Immature natural killer cell (primary cell): ENCODE measurements around the gene BRI3. TPM values are rescaled to one million over a fixed set of nuclear protein-coding genes. Genes with fewer than 3 reads are reported as not detected.

Source experiments
- DNase-seq, 3 donors: peaks; one replicate each; pipeline ENCODE4 v3.0.0; 2022; ENCODE audit warnings: mixed read lengths in 1 of 3
- H3K27ac Mint-ChIP-seq, 6 donors: one replicate each; pipeline ENCODE4 v1.8.0; 2020; ENCODE audit warnings: mixed read lengths in 6 of 6, mild to moderate bottlenecking in 5 of 6, inconsistent platforms in 4 of 6, moderate library complexity in 3 of 6
- H3K27me3 Mint-ChIP-seq, 3 donors: one replicate each; pipeline ENCODE4 v1.8.0; 2020 to 2021; ENCODE audit warnings: low read depth in 3 of 3, mild to moderate bottlenecking in 3 of 3, mixed read lengths in 3 of 3, moderate library complexity in 3 of 3, inconsistent platforms in 1 of 3
- H3K36me3 Mint-ChIP-seq, 3 donors: one replicate each; pipeline ENCODE4 v1.8.0; 2020; ENCODE audit warnings: mixed read lengths in 3 of 3, inconsistent platforms in 2 of 3, mild to moderate bottlenecking in 2 of 3
- H3K4me1 Mint-ChIP-seq, 2 donors: one replicate each; pipeline ENCODE4 v1.8.0; 2020; ENCODE audit warnings: inconsistent platforms in 2 of 2, mild to moderate bottlenecking in 2 of 2, mixed read lengths in 2 of 2, moderate library complexity in 1 of 2
- H3K4me3 Mint-ChIP-seq, 5 donors: one replicate each; pipeline ENCODE4 v1.8.0; 2020; ENCODE audit warnings: mild to moderate bottlenecking in 5 of 5, mixed read lengths in 5 of 5, inconsistent platforms in 3 of 5, moderate library complexity in 3 of 5
- H3K9me3 Mint-ChIP-seq, 6 donors: one replicate each; pipeline ENCODE4 v1.8.0; 2020; ENCODE audit warnings: mild to moderate bottlenecking in 6 of 6, mixed read lengths in 6 of 6, inconsistent platforms in 4 of 6, moderate library complexity in 3 of 6
- polyA plus RNA-seq, 3 donors: library from polyadenylated mRNA; unstranded; fragments of 300-500 nt; fragmentation: Illumina TruSeq; gene quantifications; one replicate each; pipeline ENCODE4 v1.2.3, GENCODE V29; 2021

The BRI3 gene
- polyA plus RNA-seq, 3 donors from 2014 or later: 15.8 to 18.3 (median 17.2) TPM

GRCh38 chr7:98339043-98339442 lies 57.6 kb downstream of the BRI3 start:
- Mint-ChIP-seq H3K36me3 (no peaks in the 10 kb centered on the region), H3K27ac (no peak overlapping the region), H3K4me1 (no peaks in the 10 kb centered on the region), H3K4me3 (no peak overlapping the region), H3K9me3 (peaks cover 0 to 7% (median 0%) of the 10 kb centered on the region in 6 donors), H3K27me3 (peaks cover 0 to 4% (median 2%) of the 10 kb centered on the region in 3 donors)
- DNase-seq: no peak

- Mint-ChIP-seq H3K36me3 (no peaks in the 10 kb centered on the region), H3K27me3 (peaks cover 0 to 8% (median 2%) of the 10 kb centered on the region in 3 donors), H3K4me3 (no peak overlapping the region), H3K27ac (no peak overlapping the region), H3K9me3 (peaks cover 0 to 7% (median 0%) of the 10 kb centered on the region in 6 donors), H3K4me1 (no peaks in the 10 kb centered on the region)
- no peak for DNase-seq
These were observed 59.6 kb downstream of the BRI3 start for GRCh38 chr7:98341106-98341505.

Other genes with a start within 250 kb of the BRI3 start
- 1 to 10 TPM in 2 of 3 donors, under 1 TPM in 1; 0.85 to 3.1 (median 1.3) TPM for gene LMTK2, start 174.8 kb upstream of the BRI3 start, polyA plus RNA-seq
- gene BHLHA15, start 70.2 kb upstream of the BRI3 start, polyA plus RNA-seq: not detected
- 10 to 100 TPM in 1 of 3 donors, 1 to 10 TPM in 2; 5.2 to 12.3 (median 6.7) TPM for gene TECPR1, start 29.5 kb upstream of the BRI3 start, polyA plus RNA-seq
- under 1 TPM; 0.24 to 0.29 (median 0.28) TPM for gene BAIAP2L1, start 119.4 kb downstream of the BRI3 start, polyA plus RNA-seq